ENCODE results near the gene HOXC13.

The HOXC13 gene, protein sequence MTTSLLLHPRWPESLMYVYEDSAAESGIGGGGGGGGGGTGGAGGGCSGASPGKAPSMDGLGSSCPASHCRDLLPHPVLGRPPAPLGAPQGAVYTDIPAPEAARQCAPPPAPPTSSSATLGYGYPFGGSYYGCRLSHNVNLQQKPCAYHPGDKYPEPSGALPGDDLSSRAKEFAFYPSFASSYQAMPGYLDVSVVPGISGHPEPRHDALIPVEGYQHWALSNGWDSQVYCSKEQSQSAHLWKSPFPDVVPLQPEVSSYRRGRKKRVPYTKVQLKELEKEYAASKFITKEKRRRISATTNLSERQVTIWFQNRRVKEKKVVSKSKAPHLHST

DNA sequence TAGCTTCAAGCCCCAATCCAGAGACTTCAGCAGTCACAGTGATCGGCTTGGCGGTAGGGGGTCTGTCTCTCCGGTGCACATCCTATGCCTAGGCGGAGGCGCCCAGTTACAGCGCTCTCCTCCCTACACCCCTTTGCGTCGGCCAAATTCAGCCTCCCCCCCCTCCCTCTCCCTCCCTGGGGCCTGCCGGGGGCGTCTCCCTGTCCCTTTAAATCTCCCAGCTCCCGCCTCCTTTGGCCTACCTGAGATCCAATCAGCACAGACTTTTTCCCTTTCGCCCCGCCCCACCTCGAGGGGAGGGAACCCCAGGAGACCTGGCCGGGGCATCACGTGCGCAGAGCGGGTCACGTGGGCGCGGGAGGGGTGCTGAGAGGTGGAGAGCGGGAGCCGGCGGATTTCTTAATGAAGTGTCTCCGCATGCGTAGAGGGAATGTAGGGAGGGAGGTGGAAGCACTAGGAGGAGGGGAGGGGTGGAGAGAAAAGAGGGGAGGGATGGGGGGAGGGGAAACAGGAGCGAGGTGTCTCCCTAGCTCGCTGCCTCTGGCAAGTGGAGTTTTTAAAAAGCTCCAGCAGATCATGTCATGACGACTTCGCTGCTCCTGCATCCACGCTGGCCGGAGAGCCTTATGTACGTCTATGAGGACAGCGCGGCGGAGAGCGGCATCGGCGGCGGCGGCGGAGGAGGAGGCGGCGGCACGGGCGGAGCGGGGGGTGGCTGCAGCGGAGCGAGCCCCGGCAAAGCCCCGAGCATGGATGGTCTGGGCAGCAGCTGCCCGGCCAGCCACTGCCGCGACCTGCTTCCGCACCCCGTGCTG is at the start of gene HOXC13:
TSS of gene HOXC13 (plus strand) at position 506 of the 815 bp plus-strand sequence. CDS start at position 582, 76 bp downstream.
- peak; percentile 14 for DNase-seq (ENCODE audit: extremely low read depth, low read depth)
- TF ChIP-seq, protein P1, sequence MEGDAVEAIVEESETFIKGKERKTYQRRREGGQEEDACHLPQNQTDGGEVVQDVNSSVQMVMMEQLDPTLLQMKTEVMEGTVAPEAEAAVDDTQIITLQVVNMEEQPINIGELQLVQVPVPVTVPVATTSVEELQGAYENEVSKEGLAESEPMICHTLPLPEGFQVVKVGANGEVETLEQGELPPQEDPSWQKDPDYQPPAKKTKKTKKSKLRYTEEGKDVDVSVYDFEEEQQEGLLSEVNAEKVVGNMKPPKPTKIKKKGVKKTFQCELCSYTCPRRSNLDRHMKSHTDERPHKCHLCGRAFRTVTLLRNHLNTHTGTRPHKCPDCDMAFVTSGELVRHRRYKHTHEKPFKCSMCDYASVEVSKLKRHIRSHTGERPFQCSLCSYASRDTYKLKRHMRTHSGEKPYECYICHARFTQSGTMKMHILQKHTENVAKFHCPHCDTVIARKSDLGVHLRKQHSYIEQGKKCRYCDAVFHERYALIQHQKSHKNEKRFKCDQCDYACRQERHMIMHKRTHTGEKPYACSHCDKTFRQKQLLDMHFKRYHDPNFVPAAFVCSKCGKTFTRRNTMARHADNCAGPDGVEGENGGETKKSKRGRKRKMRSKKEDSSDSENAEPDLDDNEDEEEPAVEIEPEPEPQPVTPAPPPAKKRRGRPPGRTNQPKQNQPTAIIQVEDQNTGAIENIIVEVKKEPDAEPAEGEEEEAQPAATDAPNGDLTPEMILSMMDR (IDR thresholded peaks at IDR 0.05; ENCODE audit: low read depth, low read length, missing control alignments), result no peak
- no peak within 1 kb of the TSS for H3K4me3 ChIP-seq (replicated peaks; ENCODE audit: low read depth, low read length)

DNA sequence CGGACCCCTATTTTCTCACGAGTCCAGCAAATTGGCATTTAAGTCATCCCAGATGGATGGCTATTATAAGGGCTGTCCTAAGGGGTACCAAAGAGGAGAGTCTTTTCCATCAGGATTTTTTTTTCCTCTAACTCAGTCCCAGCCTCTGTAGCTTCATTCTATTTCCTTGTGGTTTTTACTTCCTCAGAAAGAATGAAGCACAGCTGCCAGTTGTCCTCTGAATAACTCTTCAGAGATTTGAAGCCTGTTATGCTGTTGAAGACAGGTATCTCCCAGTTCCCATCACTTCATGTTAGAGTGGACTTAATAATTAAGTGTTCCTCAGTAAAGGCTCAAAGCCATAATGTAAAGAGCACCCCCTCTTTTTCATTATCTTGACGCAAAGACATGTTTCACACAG is 48.5 kb upstream of the HOXC13 start:
- TF ChIP-seq, protein P1 (IDR thresholded peaks at IDR 0.05; ENCODE audit: low read depth, low read length, missing control alignments), result no peak
- no peak for DNase-seq (ENCODE audit: extremely low read depth, low read depth)
- no peak overlapping the region for H3K4me3 ChIP-seq (replicated peaks; ENCODE audit: low read depth, low read length)

DNA sequence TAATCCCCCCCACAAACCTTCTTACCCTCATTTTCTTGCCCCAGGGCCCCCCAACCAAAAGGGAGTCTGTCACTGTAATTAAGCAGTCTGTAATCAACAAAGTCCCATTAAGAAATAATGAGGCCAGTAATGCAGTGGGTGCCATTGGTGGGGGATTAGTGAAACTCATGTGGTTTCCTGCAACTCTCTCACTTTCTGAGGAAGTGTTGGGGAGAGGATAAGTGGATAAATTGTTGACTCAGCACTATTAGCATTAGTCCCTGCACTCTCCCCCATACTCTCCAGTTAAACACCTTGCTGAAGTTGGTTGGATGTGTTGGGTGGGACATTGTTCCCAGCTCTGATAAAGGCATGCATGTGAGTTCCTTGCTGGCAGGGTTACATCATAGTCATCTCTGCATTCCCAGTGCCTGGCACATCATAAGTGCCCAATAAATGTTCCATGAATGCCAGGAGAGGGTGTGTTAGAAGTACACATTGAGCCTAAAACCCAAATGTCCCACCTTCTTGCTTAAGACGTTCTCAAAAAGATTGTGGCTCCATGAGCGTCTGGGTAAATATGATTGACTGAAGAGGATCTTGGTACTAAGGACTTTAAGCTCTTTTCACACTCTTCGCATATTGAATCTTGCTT is 45.8 kb upstream of the HOXC13 start:
- TF ChIP-seq, protein P1 (IDR thresholded peaks at IDR 0.05; ENCODE audit: low read depth, low read length, missing control alignments), result no peak
- no peak overlapping the region for H3K4me3 ChIP-seq (replicated peaks; ENCODE audit: low read depth, low read length)
- DNase-seq (ENCODE audit: extremely low read depth, low read depth), result no peak

DNA sequence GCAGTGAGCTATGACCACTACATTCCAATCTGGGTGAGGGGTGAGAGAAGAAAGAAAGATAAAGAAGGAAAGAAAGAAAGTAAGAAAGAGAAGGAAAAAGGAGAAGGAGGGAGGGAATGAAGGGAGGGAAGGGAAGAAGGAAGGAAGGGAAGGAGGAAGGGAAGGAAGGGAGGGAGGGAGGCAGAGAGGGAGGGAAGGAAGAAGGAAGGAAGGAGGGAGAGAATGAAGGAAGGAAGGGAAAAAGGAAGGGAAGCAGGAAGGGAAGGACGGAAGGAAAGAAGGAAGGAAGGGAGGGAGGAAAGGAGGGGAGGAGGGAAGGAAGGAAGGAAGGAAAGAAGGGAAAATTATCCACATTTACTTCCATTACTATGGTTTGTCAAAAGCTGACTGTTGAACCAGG is 39.4 kb upstream of the HOXC13 start:
- no peak overlapping the region for H3K4me3 ChIP-seq (replicated peaks; ENCODE audit: low read depth, low read length)
- no peak for DNase-seq (ENCODE audit: extremely low read depth, low read depth)
- TF ChIP-seq, protein P1 (IDR thresholded peaks at IDR 0.05; ENCODE audit: low read depth, low read length, missing control alignments), result no peak

DNA sequence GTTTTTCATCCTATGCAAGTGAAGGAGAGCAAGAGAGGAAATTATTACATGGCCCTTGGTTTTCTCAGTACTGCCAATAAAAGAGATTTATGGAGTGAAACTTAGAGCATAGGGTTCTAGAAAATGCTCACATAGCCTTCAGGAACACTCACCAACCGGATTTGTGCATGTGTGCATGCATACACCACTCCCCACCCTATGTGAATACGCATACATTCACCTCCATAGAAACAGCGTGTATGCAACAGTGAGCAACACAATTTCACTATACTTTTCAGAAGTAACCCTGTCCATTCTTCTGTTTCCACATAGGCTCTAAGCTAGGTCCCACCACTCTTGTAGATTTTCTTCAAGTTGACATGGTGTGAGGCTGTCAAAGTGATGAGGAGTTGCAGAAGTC is 31.5 kb upstream of the HOXC13 start:
- TF ChIP-seq, protein P1 (IDR thresholded peaks at IDR 0.05; ENCODE audit: low read depth, low read length, missing control alignments), result no peak
- no peak overlapping the region for H3K4me3 ChIP-seq (replicated peaks; ENCODE audit: low read depth, low read length)

DNA sequence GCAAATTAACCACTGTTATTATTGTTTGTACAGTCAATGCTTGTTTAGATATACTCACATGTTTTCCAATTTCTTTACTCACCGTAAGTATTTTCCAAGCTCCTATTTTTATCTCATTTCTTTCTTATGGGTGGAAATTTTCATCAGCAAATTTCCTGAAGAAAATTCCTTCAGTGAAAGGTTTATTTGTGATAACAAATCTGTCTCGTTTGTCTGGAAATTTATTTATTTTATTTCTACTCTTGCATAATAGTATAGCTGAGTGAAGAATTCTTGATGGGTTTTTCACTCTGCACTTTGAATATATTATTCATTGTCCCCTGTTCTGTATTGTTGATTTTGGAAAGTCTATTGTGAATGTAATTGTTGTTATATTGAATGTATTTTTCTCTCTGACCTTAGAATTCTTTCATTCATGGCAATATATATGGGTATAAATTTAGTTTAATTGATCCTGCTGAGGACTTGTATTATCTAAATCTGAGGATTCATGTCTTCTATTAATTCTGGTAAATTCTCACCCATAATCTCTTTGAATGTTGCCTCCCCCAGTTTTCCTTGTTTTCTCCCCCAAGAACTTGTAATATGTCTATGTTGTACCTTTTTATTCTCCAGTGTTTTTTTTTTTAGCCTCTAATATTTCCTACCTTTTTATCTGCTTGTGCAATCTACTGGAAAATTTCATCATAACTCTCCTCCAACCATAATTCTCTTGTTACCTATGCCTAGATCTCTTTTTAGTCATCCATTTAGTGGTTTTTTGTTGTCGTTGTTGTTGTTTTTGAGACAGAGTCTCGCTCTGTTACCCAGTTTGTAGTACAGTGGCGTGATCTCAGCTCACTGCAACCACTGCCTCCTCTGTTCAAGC is 21.6 kb upstream of the HOXC13 start:
- TF ChIP-seq, protein P1 (IDR thresholded peaks at IDR 0.05; ENCODE audit: low read depth, low read length, missing control alignments), result no peak
- DNase-seq (ENCODE audit: extremely low read depth, low read depth), result no peak
- no peak overlapping the region for H3K4me3 ChIP-seq (replicated peaks; ENCODE audit: low read depth, low read length)

More for the DNA sequence above, 31.5 kb upstream of the HOXC13 start:
- no peak for DNase-seq (ENCODE audit: extremely low read depth, low read depth)
